ENCODE results near the gene CYP2U1. TPM values are rescaled to one million over a fixed set of nuclear protein-coding genes. Genes with fewer than 3 reads are reported as not detected.

The CYP2U1 gene
- total and polyA plus RNA-seq, 9 of the 15 experiments (the other 6 are each of a cell fraction or from before 2014, with no cell fraction given), result 0.03 to 0.15 (median 0.07) TPM

- TF ChIP-seq TBP (optimal IDR thresholded peaks at IDR 0.05; ENCODE audit: low read depth, low read length) (no peak), YBX1 (IDR thresholded peaks at IDR 0.05) (no peak), ZNF41 (CRISPR knock-in tag; conservative IDR thresholded peaks at IDR 0.05) (no peak), PRPF4 (IDR thresholded peaks at IDR 0.05; ENCODE audit: insufficient read depth, low read depth, low read length, poor library complexity, severe bottlenecking) (no peak), ZNF143 (CRISPR knock-in tag; IDR thresholded peaks at IDR 0.05) (no peak), SMAD1 (IDR thresholded peaks at IDR 0.05; ENCODE audit: low read depth, low read length, partially characterized antibody) (no peak), HEY1 (CRISPR knock-in tag; IDR thresholded peaks at IDR 0.05; ENCODE audit: borderline replicate concordance) (no peak), NCOA2 (IDR thresholded peaks at IDR 0.05; ENCODE audit: partially characterized antibody in 2 of 2) (no peak), ZFP36 (IDR thresholded peaks at IDR 0.05; ENCODE audit: low read depth, low read length, partially characterized antibody) (peak; percentile 44), C11orf30 (IDR thresholded peaks at IDR 0.05; ENCODE audit: low read depth) (no peak), MBD2 (IDR thresholded peaks at IDR 0.05; ENCODE audit: borderline replicate concordance, low read depth) (no peak), ATF1 (CRISPR knock-in tag; IDR thresholded peaks at IDR 0.05) (no peak), ATF1 (tag; IDR thresholded peaks at IDR 0.05) (peak; percentile 37), SMAD3 (CRISPR knock-in tag; conservative IDR thresholded peaks at IDR 0.05) (no peak), EGR1 (conservative IDR thresholded peaks at IDR 0.05) (peak; percentile 63), STAT5A (IDR thresholded peaks at IDR 0.05; ENCODE audit: borderline replicate concordance, low read length) (no peak), RBBP5 (IDR thresholded peaks at IDR 0.05; ENCODE audit: borderline replicate concordance, insufficient read depth, low read length, poor library complexity, severe bottlenecking) (no peak), CBX5 (IDR thresholded peaks at IDR 0.05; ENCODE audit: borderline replicate concordance, low read depth) (no peak)
These were observed at the start of gene CYP2U1 (continued) for GRCh38 chr4:107930821-107931774.
